NCI-H748 (cell line): ENCODE data around the gene NALF2.

Experiments
- DNase-seq: peaks from one replicate; lab custom pipeline; 2025; ENCODE audit not compliant: unreplicated experiment; lab: John Stamatoyannopoulos, UW

NALF2 gene

DNA sequence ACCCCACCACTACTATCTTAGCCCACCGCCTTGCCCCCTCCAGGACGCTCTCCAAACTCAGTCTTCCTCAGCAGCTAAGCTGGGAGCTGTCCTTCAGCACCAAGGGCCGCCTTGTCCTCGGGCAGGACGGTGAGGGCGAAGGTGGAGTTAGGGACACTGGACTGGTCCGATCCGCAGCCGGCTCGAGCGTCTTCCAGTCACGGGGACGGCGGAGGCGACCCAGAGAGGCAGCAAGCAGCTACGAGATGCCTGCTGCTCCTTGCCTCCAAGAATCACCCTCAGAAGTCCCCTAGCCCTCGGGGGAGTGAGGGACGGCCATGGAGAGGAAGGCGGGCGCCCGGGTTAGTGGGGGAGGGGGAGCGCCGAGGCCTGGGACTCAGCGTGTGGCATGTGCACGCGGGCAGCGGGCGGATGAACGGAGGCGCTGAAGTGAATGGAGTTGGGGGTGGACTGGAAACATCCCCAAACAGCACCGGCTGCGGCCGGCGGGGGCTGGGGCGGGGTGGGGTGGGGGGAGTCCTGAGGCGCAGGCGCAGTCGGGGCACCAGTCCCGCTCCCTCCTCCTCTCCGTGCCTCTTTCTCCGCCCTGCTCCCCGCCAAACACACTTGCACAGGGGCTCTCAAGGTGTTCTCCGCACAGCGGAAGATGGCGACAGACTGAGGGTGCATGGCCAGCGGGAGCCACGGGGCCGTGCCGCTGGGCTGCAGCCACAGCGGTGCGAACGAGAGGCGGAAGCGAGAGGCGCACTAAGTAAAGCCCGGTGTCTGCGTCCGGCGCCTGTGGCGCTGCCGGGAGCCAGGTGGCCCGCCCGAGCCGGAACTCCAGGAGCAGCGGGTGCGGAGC, at the start of gene NALF2:
Gene NALF2 (plus strand): TSS at position 545 of the 844 bp plus-strand sequence. CDS start 957 bp downstream, outside the sequence.
- peak; percentile 74 for DNase-seq

DNA sequence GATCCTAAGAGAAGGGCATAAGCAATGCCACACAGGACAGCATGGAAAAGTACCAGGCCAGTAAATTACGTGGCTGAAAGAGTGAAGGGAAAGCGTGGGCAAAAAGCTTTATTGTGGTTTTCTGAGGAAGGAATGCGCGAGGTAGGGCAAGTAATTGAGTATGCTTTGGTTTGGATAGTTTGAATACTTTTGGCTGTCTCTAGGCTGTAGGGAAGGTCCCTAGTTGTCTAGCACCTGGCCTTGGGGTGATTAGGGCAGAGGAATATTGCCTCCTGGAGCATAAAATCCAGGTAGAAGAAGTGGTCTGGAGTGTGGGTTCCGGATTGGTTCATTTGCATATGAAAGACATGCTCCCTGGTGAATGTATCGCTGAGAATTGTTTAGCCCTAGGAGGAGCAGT, 46.4 kb upstream of the NALF2 start:
- DNase-seq = no peak

DNA sequence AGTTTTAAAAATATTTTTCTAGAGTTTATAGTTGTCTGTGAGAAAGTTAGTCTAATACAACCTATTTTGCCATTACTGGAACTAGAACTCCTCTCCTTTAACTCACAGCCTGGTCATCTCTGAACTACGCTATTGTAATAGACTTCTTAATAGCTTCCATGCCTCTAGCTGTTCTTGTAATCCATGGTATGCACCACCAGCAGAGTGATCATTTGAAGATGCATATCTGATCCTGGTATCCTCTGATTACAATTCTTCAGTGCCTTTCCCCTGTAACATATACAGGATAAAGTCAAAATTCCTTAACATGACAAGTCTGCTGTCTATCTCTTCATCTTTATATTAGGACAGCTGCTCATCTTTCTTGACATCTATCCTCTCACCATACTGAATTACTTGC, 37.6 kb upstream of the NALF2 start:
- DNase-seq = no peak

DNA sequence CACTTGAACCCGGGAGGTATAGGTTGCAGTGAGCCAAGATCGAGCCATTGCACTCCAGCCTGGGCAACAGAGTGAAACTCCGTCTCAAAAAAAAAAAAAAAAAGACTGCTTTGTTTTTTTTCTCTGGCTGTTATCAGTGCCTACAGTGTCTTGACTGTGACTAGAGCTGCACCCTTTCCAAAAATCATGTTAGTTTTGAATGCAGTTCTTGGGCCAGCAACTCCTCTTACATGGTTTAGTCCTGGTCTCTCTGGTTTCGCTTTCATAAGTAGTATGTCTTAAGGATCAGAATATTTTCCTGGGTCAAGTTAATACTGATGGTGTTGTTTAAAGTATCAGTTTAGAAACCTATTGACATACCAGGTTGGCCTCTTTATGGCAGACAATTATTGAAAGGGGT, 34.2 kb upstream of the NALF2 start:
- DNase-seq = no peak

DNA sequence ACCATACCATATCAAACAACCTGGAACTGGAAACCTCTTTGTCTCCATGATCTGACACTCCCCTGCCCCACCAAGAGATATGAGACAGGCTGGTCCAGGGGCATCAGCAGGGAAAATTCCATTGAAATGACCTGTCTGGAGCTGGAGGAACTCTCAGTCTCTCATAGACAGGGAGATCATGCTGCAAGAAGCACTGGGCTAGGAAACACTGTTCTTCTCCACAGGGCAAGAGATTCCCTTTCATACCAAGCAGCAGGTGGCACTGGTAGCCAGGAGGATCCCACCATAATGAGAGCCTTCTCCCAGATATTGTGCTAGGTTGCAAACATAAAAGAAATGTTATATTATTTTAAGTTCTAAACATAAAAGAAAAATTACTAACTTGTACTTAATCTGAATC, 14.5 kb upstream of the NALF2 start:
- DNase-seq = no peak

DNA sequence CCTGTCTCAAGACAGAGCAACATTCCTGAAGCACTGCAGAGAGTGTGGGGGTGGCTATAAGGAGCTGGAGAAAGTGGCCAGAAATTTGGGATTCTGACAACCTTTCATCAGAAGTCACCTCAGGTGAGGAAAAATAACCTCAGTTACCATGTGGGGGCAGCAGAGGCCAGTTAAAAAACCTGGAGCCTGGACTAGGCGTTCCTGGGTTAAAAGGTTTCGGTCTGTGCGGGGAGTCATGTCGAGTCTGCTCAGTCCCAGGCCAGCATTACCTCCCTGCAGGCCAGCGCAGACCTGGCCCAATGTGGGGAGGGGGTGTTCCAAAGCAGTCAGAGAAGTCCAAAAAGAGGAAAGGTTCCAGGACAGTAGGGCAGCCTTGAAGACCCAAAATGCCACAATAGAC, 10.9 kb upstream of the NALF2 start:
- peak; percentile 35 for DNase-seq

DNA sequence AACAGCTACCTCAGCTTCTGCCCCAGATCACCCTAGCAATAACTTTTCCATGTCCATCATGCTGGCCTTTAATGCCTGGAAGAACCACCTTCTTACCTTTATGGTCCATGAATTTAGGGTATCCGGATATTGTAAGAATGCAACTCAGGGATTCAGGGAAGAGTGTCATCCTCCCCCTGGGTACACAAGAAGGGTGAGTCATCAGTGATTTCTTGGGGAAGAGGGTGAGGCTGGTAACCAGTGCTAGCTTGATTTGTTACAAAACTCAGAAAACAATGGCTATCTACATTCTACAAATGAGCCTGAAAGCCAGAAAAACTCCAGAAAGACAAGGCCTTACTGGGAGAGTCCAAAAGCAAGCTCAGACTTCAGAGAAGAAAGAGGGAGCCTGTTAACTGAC, 10.4 kb upstream of the NALF2 start:
- no peak for DNase-seq

DNA sequence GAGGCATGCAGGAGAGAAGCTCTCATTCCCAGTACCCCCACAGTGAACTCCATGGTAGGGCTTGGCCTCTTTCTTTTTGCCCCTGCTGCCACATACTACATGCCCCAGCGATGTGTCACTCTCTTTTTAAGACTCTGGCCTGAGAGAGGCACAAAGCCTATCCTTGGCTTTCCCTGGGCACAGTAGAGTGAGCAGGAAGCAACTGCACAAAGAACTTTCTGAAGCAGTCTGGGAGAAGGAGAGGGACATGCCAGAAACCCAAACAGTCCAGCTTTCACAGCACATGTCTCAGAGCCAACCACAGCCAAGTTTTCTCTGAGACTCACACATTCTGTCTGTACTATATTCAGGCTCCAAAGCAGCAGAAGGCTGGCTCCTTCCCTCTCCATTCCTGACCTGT, 7.9 kb upstream of the NALF2 start:
- no peak for DNase-seq

DNA sequence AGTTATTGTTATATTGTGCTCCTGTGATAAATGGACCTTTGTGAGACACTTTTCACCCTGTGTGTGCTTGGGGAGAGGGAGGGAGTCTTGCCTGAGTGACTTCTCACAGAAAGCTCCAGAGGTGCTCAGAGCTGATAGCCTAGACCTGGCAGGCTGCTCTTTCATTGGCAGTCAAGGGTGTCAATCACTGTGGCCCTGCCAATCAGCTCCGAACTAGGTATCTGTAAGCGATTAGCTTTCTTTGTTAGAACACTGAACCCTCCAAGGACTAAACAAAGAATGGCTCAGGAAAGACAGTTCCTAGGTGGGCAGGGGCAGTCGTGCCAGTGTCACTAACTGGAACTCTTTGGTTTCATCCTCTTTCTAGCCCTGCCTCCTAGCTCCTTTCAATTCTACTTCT, 2.7 kb upstream of the NALF2 start:
- DNase-seq = peak; percentile 33

DNA sequence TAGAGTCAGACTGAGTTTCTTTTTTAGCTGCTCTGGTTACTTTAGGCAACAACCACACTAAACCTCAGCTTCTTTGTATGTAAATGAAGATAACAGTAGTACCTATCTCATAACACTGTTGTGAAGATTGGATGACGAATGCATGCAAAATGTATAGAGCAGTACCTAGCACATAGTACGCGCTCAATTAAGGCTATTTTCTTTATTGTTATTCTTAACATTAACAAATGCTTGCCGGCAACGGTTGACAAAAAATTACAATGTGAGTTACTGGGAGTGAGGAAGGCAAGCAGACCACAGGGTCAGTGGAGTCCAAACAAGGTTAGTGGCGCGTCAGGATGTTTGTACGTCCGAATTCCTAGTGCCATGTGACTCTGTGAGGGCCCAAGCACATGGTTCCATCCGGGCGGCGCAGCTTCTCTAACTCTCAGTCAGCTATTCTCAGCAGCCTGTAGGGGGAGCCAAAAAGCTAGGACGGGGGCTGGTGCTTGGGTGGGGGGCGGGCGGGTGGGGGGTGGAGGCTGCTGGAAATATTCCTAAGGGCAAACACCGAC, 821 bp upstream of the NALF2 start:
- DNase-seq = peak; percentile 71

DNA sequence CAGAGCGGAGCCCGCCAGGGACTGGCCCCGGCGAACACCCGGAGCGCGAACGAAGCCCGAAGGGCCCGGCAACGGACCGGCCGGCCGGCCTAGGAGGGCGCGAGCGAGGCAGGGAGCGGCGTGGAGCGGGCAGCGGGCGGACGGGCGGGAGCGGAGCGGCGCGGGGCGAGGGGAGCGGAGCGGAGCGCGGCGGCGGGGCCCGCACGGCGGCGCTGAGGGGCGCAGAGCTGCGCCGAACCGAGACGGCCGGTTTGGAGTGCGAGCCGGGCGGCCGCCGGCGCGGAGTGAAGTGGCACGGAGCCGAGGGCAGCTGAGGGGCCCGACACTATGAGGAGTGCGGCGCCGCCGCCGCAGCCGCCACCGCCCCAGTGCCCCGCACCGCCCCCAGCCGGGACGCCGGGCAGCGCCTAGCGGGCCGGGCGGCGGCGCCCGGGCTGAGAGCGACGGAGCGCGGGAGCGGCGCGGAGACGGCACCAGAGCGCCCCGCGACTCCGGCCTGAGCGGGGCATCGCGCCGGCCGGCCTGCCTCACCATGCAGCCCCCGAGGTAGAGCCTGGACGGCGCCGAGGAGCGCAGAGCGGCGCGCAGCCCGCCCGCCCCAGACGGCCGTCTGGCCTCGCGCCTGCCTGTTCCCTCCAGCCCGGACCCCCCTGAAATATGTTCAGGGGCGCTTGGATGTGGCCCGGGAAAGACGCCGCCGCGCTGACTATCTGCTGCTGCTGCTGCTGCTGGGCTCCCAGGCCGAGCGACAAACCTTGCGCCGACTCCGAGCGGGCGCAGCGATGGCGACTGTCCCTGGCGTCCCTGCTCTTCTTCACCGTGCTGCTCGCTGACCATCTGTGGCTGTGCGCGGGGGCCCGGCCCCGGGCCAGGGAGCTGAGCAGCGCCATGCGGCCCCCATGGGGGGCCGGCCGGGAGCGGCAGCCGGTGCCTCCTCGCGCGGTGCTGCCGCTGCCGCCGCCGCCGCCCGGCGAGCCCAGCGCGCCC, 793 bp downstream of the NALF2 start:
- DNase-seq = peak; percentile 35

DNA sequence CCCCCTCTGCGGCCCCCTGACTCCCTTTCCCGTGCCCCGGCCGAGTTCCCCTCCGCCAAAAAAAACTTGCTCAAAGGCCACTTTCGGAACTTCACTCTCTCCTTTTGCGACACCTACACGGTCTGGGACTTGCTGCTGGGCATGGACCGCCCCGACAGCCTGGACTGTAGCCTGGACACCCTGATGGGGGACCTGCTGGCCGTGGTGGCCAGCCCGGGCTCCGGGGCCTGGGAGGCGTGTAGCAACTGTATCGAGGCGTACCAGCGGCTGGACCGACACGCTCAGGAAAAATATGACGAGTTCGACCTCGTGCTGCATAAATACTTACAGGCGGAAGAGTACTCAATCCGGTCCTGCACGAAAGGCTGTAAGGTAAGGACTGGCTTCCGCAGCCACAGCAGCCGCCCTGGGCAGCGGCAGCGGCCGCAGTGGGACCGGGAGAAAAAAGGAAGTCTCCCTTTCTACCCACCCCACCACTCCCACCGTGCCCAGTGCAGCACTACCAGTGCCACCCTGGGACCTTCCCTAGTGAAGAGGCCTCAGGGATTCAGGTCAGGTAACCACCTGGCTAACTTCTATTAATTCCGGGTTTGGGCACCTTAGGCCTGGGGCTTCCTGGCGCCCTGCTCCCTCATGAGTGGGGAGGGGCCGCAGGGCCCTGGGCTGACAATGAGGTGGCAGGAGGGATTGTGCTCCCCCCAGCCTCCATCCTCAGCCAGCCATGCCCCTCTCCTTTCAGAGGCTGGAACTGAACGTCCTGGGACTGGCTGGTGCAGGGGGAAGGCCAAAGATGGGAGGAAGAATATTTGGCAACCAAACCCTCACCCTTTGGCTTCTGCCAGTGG, 1.9 kb downstream of the NALF2 start:
- no peak for DNase-seq

DNA sequence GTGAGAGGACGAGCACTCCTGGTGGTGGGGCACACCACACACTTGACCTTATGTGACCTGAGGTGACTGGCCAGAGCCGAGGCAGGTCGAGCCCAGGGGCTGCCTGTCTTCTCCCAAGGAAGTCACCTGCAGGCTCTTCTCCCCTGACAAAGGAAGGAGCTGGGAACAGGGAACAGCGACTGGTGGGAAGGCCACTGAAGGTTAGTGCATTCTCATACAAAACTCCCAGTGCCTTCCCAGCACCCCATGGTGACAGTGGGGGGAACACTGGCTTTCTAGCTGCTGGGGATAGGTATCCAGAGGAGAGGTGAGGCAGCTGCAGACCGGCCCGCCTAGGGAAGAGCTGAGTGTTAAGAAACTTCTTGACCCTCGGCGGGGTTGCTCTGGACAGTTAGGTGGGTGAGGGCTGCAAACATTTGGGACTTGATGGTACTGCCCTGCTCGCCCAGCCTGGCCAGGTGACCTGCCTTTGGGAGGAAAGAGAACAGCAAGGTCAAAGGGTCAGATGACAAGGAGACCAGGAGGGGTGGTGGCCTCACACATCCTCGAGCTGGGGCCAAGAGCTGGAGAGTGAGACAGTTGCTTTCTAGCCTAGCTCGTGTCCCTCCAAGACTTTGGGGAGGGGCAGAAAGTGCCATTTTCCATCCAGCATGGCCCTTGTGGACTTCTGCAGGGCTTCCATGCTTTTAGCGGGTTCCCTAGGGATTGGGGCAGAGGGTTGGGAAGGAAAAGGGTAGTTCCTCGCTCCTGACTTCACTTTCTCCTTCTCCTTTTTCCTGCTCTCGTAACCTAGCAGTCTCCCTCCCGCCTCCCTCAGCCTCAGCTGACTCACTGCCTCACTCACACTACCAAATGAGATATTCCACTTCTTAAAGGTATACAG, 2.7 kb downstream of the NALF2 start:
- no peak for DNase-seq

DNA sequence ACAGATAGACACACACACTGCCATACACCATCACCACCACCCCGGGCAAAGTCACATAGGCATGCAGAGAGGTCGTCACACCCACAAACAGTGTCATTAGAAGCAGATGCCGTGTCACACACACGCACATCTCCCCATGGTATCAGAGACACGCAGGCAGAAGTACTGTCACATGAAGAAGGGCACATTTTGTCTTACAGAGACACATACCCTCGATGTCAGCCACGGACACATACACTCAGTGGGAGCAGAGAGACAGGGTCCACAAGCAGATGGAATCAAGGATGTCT, 3.3 kb downstream of the NALF2 start:
- no peak for DNase-seq

DNA sequence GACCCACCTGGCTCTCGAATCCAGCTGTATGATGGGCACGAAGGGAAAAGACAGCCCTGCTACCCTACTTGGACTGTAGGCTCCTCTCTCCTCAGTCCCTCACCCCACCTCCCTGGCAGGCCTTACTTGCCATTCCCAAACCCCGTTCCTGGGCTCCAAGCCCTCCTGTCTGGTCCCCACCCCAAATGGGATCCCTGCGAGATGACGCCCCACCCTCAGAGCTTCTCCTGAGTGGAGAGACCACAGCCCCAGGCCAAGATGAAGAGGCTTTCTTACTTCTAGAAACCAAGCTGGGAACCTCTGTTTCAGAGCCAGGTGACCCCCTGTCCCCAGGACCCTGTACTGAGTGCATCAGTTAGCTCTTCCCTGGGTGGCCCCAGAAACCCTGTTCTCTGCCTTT, 4.5 kb downstream of the NALF2 start:
- no peak for DNase-seq

DNA sequence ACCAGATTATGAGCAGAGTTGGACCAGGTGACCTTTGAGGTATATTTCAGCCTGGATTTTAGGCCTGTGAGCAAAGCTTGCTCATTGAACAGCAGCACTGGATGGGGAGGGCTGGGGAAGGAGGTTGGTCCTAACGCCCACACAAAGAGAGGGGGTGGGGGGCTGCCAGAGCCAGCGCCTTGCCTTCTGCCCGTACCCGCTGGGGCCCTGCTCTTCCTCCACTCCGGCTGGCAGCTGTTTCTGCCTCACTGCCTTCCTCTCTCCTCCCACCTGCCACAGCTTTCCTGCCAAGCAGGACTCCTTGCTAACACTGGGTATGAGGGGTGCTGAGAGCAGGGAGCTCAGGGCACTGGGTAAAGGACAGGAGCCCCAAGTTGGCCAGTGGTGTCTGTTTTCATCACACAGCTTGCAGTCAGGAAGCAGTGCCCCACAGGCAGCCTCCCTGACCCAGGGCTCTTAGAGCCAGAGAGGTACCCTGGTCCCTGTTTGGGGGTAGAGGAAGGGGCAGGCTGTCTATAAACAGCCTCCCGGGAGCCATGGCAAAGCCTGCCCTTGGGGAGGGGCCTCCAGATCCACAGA, 6.1 kb downstream of the NALF2 start:
- no peak for DNase-seq

DNA sequence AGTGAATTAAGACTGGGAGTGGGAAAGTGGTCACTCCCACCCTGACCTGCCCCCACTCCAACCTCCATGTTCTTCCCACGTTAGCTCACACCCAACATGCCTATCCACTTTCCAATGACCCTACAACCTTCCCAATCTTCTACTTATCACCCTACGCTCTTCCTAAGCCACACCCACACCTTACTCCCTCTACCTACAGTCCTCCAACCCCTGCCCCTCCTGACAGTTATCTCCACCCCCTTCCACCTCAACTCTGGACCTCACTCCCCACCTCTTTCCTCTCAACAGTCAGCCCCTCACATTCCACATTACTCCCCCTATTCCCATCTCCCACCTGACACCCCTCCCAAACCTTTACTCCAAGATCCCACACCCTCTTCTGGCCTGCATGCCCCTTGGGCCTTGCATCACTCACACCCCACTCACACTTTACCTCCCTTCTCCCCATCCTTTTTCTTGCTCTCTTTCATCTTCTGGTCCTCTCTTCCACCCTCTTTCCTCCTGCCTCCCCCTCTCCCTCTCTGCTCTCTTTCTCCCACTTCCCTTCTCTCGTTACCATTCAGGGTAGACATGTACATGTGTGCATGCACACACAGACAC, 6.9 kb downstream of the NALF2 start:
- DNase-seq = no peak

DNA sequence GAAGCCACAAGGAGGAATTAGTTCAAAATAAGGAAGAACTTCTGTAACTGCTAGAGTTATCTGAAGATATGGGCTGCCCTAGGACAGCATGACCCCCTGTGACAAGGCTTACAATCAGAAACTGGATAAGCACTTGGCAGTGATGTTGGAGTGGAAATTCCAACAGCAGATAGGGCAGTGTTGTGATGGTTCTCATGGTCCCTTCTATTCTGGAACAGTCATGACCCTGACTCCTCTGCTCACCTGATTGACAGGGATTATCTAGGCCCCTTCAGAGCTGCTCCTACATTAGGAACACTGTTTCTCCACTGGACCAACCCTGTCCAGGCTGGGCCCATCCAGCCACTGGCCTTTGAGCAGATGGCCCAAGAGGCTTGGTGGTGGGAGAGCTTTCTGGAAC, 17.9 kb downstream of the NALF2 start:
- DNase-seq = no peak

DNA sequence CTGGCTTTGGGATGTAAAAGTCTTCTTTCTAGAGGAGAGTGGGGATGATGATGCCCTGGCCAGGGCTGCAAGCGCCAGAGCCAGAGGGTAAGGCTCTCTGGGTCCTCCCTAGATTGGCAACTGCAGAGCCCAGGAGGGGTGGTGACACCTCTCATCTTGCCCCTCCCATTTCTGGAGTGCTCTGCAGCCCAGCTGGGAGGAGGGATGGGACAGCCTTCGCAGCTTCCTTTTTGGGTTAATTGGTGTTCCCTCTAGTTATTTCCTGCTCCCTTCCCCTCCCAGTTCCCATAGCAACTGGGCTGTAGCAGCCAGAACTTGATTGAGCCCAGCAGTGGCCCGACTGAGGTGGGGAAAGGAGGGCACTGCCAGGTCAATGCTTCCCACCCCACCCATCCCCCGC, 19.2 kb downstream of the NALF2 start:
- no peak for DNase-seq
